Nephron (organoid): Measurements from ENCODE around the gene NCAM2.
A peak's percentile ranks its signal among the peaks of the same experiment; 100 is the strongest.

Experiments
- H3K27ac Mint-ChIP-seq, 3 experiments: 2 replicates each; pipeline ENCODE4 v1.8.0; 2020; ENCODE audit warnings: mixed read lengths in 3 of 3, mild to moderate bottlenecking in 2 of 3, moderate library complexity in 1 of 3
- H3K27me3 Mint-ChIP-seq: 2 replicates; pipeline ENCODE4 v1.8.0; 2021; ENCODE audit warnings: low read depth, mild to moderate bottlenecking, moderate library complexity, mixed read lengths
- H3K36me3 Mint-ChIP-seq: 2 replicates; pipeline ENCODE4 v1.8.0; 2020; ENCODE audit warnings: low read depth, mixed read lengths
- H3K4me1 Mint-ChIP-seq: 2 replicates; pipeline ENCODE4 v1.8.0; 2020; ENCODE audit warnings: mixed read lengths
- H3K4me3 Mint-ChIP-seq, 3 experiments: 2 replicates each; pipeline ENCODE4 v1.8.0; 2020; ENCODE audit warnings: mild to moderate bottlenecking in 3 of 3, mixed read lengths in 3 of 3, moderate library complexity in 2 of 3
- H3K9me3 Mint-ChIP-seq: 2 replicates; pipeline ENCODE4 v1.8.0; 2020; ENCODE audit warnings: mixed read lengths
- CTCF ChIP-seq, 3 experiments: fragments of 200-600 bp; sonication (generic); IDR thresholded peaks; one replicate each; pipeline ENCODE4 v1.5.0; 2021; ENCODE audit warnings: antibody characterized with exemption in 3 of 3; ENCODE audit not compliant: unreplicated experiment in 3 of 3

Gene NCAM2

GRCh38 chr21:21163904-21164303, 165.7 kb downstream of the NCAM2 start:
- Mint-ChIP-seq H3K27me3 (no peaks in the 10 kb centered on the region), H3K4me1 (peaks cover 4% of the 10 kb centered on the region), H3K4me3 (no peak overlapping the region), H3K9me3 (peaks cover 9% of the 10 kb centered on the region), H3K27ac (no peak overlapping the region), H3K36me3 (no peaks in the 10 kb centered on the region)
- TF ChIP-seq CTCF (IDR thresholded peaks at IDR 0.05; ENCODE audit: unreplicated experiment in 3 of 3): peak; percentile 58 to 74 (median 59)

GRCh38 chr21:21165063-21165645, 166.9 kb downstream of the NCAM2 start:
- Mint-ChIP-seq H3K4me1 (peaks cover 4% of the 10 kb centered on the region), H3K4me3 (no peak overlapping the region), H3K9me3 (peaks cover 9% of the 10 kb centered on the region), H3K27ac (peak overlapping the region in 2 of 3 experiments; percentile 64 to 76), H3K27me3 (no peaks in the 10 kb centered on the region), H3K36me3 (no peaks in the 10 kb centered on the region)
- no peak for TF ChIP-seq CTCF (IDR thresholded peaks at IDR 0.05; ENCODE audit: unreplicated experiment in 3 of 3)

- TF ChIP-seq CTCF (IDR thresholded peaks at IDR 0.05; ENCODE audit: unreplicated experiment in 3 of 3): no peak
- no peaks in the 10 kb centered on the region for H3K27me3 Mint-ChIP-seq
- peak overlapping the region in 1 of 3 experiments; percentile 15 for H3K4me3 Mint-ChIP-seq
- no peaks in the 10 kb centered on the region for H3K36me3 Mint-ChIP-seq
- no peak overlapping the region for H3K27ac Mint-ChIP-seq
- no peaks in the 10 kb centered on the region for H3K9me3 Mint-ChIP-seq
- peaks cover 6% of the 10 kb centered on the region for H3K4me1 Mint-ChIP-seq
Observed at GRCh38 chr21:21174676-21175075, 176.5 kb downstream of the NCAM2 start.

- H3K4me1 Mint-ChIP-seq: peaks cover 6% of the 10 kb centered on the region
- H3K27ac Mint-ChIP-seq: no peak overlapping the region
- H3K9me3 Mint-ChIP-seq: no peaks in the 10 kb centered on the region
- no peaks in the 10 kb centered on the region for H3K36me3 Mint-ChIP-seq
- no peaks in the 10 kb centered on the region for H3K27me3 Mint-ChIP-seq
- peak overlapping the region in 2 of 3 experiments; percentile 18 to 37 for H3K4me3 Mint-ChIP-seq
- no peak for TF ChIP-seq CTCF (IDR thresholded peaks at IDR 0.05; ENCODE audit: unreplicated experiment in 3 of 3)
Observed at GRCh38 chr21:21175798-21176334, 177.7 kb downstream of the NCAM2 start.

- no peaks in the 10 kb centered on the region for H3K9me3 Mint-ChIP-seq
- H3K36me3 Mint-ChIP-seq: no peaks in the 10 kb centered on the region
- no peak for TF ChIP-seq CTCF (IDR thresholded peaks at IDR 0.05; ENCODE audit: unreplicated experiment in 3 of 3)
- no peak overlapping the region for H3K4me3 Mint-ChIP-seq
- H3K27me3 Mint-ChIP-seq: no peaks in the 10 kb centered on the region
- no peak overlapping the region for H3K27ac Mint-ChIP-seq
- peaks cover 6% of the 10 kb centered on the region for H3K4me1 Mint-ChIP-seq
Observed at GRCh38 chr21:21177353-21177986, 179.3 kb downstream of the NCAM2 start.
